IMR-90 (cell line): ENCODE measurements around the gene SLC1A1. TPM values are rescaled to one million over a fixed set of nuclear protein-coding genes. Genes with fewer than 3 reads are reported as not detected.

Experiments used
- ATAC-seq: fragments of 200-7000 bp; cut with Tn5 transposase; 2 replicates; pipeline ENCODE4 v1.9.1; 2020; ENCODE audit warnings: low read depth, mild to moderate bottlenecking, moderate library complexity
- BruUV-seq: library from RNA; stranded (reverse); fragments of 400-500 nt; replicated peaks from 2 replicates; lab custom pipeline; 2021; lab: Mats Ljungman, UMichigan
- CTCF ChIA-PET: fragments of 300-600 bp; formaldehyde crosslinking; extraction: SDS; loops from one replicate; lab custom pipeline; 2021; ENCODE audit warnings: antibody characterized with exemption; lab: Yijun Ruan, JAX
- POLR2A ChIA-PET: fragments of 300-600 bp; sonication (Branson Sonifier 250); formaldehyde crosslinking; loops from one replicate; lab custom pipeline; 2022; ENCODE audit warnings: antibody characterized with exemption; ENCODE audit not compliant: unreplicated experiment; lab: Charles Lee
- DNase-seq: peaks from one replicate; pipeline ENCODE4 v3.0.0; 2013
- H2AFZ ChIP-seq: replicated peaks from 2 replicates; pipeline ENCODE3; 2013; ENCODE audit warnings: low read length, mild to moderate bottlenecking; ENCODE audit not compliant: poor library complexity
- H2AK5ac ChIP-seq: 2 replicates; pipeline ENCODE4 v1.6.1; 2013; ENCODE audit warnings: low read depth, low read length, inconsistent platforms
- H2AK9ac ChIP-seq: replicated peaks from 2 replicates; pipeline ENCODE3; 2013; ENCODE audit warnings: mild to moderate bottlenecking, low read depth, low read length, moderate library complexity; ENCODE audit not compliant: poor library complexity
- H2BK120ac ChIP-seq: 2 replicates; pipeline ENCODE4 v1.6.1; 2013; ENCODE audit warnings: low read depth, low read length, inconsistent platforms
- H2BK15ac ChIP-seq: 3 replicates; pipeline ENCODE4 v1.6.1; 2013; ENCODE audit warnings: low read depth, low read length, inconsistent platforms
- H2BK20ac ChIP-seq: 2 replicates; pipeline ENCODE4 v1.6.1; 2013; ENCODE audit warnings: low read depth, mild to moderate bottlenecking, inconsistent platforms, low read length, moderate library complexity
- H2BK5ac ChIP-seq: 2 replicates; pipeline ENCODE4 v1.6.1; 2013; ENCODE audit warnings: mild to moderate bottlenecking, low read depth, low read length, inconsistent platforms; ENCODE audit not compliant: poor library complexity, severe bottlenecking
- H3K14ac ChIP-seq: replicated peaks from 2 replicates; pipeline ENCODE4 v1.6.1; 2013; ENCODE audit warnings: low read depth, low read length, inconsistent platforms
- H3K18ac ChIP-seq: 2 replicates; pipeline ENCODE4 v1.6.1; 2013; ENCODE audit warnings: low read depth, low read length, control low read depth
- H3K23ac ChIP-seq: 2 replicates; pipeline ENCODE4 v1.6.1; 2013; ENCODE audit warnings: low read depth, low read length, inconsistent platforms
- H3K27ac ChIP-seq: 2 replicates; pipeline ENCODE4 v1.5.1; 2013; ENCODE audit warnings: mild to moderate bottlenecking, control low read depth, low read length; ENCODE audit not compliant: insufficient read depth
- H3K27me3 ChIP-seq: 2 replicates; pipeline ENCODE4 v1.6.1; 2013; ENCODE audit warnings: low read length; ENCODE audit not compliant: control insufficient read depth, insufficient read depth
- H3K36me3 ChIP-seq: 2 replicates; pipeline ENCODE4 v1.6.1; 2013; ENCODE audit warnings: low read length, mixed read lengths; ENCODE audit not compliant: control insufficient read depth, insufficient read depth
- H3K4ac ChIP-seq: 2 replicates; pipeline ENCODE4 v1.6.1; 2013; ENCODE audit warnings: low read depth, low read length, inconsistent platforms
- H3K4me1 ChIP-seq: 2 replicates; pipeline ENCODE4 v1.6.1; 2013; ENCODE audit warnings: low read length, mixed read lengths; ENCODE audit not compliant: control insufficient read depth, insufficient read depth
- H3K4me2 ChIP-seq: 2 replicates; pipeline ENCODE4 v1.6.1; 2013; ENCODE audit warnings: low read depth, mild to moderate bottlenecking, control low read depth, low read length, moderate library complexity
- H3K4me3 ChIP-seq: 2 replicates; pipeline ENCODE4 v1.5.1; 2013; ENCODE audit warnings: low read depth, mild to moderate bottlenecking, control low read depth, low read length, moderate library complexity; ENCODE audit not compliant: insufficient read depth
- H3K56ac ChIP-seq: 2 replicates; pipeline ENCODE4 v1.6.1; 2013; ENCODE audit warnings: low read length, inconsistent platforms; ENCODE audit not compliant: insufficient read depth; ENCODE audit errors: extremely low read depth
- H3K79me1 ChIP-seq, 2 experiments: 2 replicates each; pipeline ENCODE4 v1.6.1; 2013; ENCODE audit warnings: low read length in 2 of 2, inconsistent platforms in 1 of 2, low read depth in 1 of 2
- H3K9ac ChIP-seq: 2 replicates; pipeline ENCODE4 v1.6.1; 2013; ENCODE audit warnings: low read depth, low read length, control low read depth
- H3K9me1 ChIP-seq: 2 replicates; pipeline ENCODE4 v1.6.1; 2013; ENCODE audit warnings: low read length, inconsistent platforms; ENCODE audit not compliant: insufficient read depth
- H3K9me3 ChIP-seq: 2 replicates; pipeline ENCODE4 v1.6.1; 2013; ENCODE audit warnings: low read length; ENCODE audit not compliant: control insufficient read depth, insufficient read depth
- H4K20me1 ChIP-seq: 2 replicates; pipeline ENCODE4 v1.6.1; 2013; ENCODE audit warnings: low read length, inconsistent platforms; ENCODE audit not compliant: insufficient read depth
- H4K5ac ChIP-seq: 2 replicates; pipeline ENCODE4 v1.6.1; 2013; ENCODE audit warnings: mild to moderate bottlenecking, low read depth, low read length, control low read depth
- H4K8ac ChIP-seq, 2 experiments: 2 replicates each; pipeline ENCODE4 v1.6.1; 2013; ENCODE audit warnings: low read depth in 2 of 2, low read length in 2 of 2, control low read depth in 1 of 2, inconsistent platforms in 1 of 2
- H4K91ac ChIP-seq: 2 replicates; pipeline ENCODE4 v1.6.1; 2013; ENCODE audit warnings: low read depth, low read length, inconsistent platforms; ENCODE audit not compliant: insufficient read depth
- BHLHE40 ChIP-seq: fragments of 150-350 bp; IDR thresholded peaks from 2 replicates; pipeline ENCODE4 v1.6.1; 2016; ENCODE audit warnings: mild to moderate bottlenecking, low read depth, low read length
- CEBPB ChIP-seq: IDR thresholded peaks from 2 replicates; pipeline ENCODE4 v1.6.1; 2012; ENCODE audit warnings: low read depth, low read length, improper control_type of control experiment
- MAFK ChIP-seq: IDR thresholded peaks from 2 replicates; pipeline ENCODE4 v1.6.1; 2012; ENCODE audit warnings: low read depth, low read length, improper control_type of control experiment
- POLR2A ChIP-seq: IDR thresholded peaks from 2 replicates; pipeline ENCODE4 v1.6.1; 2012; ENCODE audit warnings: mild to moderate bottlenecking, low read depth, low read length
- SMC3 ChIP-seq: fragments of 150-350 bp; IDR thresholded peaks from 2 replicates; pipeline ENCODE4 v1.6.1; 2016; ENCODE audit warnings: low read depth, mild to moderate bottlenecking, antibody characterized with exemption, low read length, moderate library complexity
- WGBS, 2 experiments: methylation state at CpG; one replicate each; pipeline versions ENCODE4 v1.1.5 to v1.1.7; 2013; ENCODE audit warnings: missing lambda C conversion rate in 2 of 2; ENCODE audit not compliant: insufficient read length in 1 of 2; ENCODE audit errors: extremely low coverage in 2 of 2; 5-methylcytosine and 5-hydroxymethylcytosine counted together
- dilution Hi-C: fragments of 300-500 bp; cut with HindIII; formaldehyde crosslinking; loops from one replicate; pipeline ENCODE4 v1.14.3; 2018; ENCODE audit warnings: low sequenced_read_pairs; ENCODE audit not compliant: unreplicated experiment
- in situ Hi-C: fragments of 300-500 bp; cut with MboI; formaldehyde crosslinking; loops from 3 replicates; pipeline ENCODE4 v1.14.3; 2019; ENCODE audit warnings: low sequenced_read_pairs, inconsistent platforms, mixed read lengths
- intact Hi-C: fragments of 100-400 bp; cut with micrococcal nuclease; formaldehyde crosslinking; loops from 2 replicates; pipeline ENCODE4 v1.10.0; 2022
- polyA plus RNA-seq, 3 experiments: library from polyadenylated mRNA; depleted of rRNA; stranded (reverse); fragments of >200 nt; gene quantifications; 2 replicates each; pipeline ENCODE4 v1.2.3, GENCODE V29; 2012; ENCODE audit warnings: low replicate concordance in 1 of 3
- total RNA-seq: library from RNA; depleted of rRNA; stranded (reverse); fragments of >200 nt; gene quantifications from 2 replicates; pipeline ENCODE4 v1.2.3, GENCODE V29; 2012

Gene SLC1A1
- total and polyA plus RNA-seq, 2 of the 4 experiments (the other 2 are of a cell fraction): 2.2 to 4.1 TPM

DNA sequence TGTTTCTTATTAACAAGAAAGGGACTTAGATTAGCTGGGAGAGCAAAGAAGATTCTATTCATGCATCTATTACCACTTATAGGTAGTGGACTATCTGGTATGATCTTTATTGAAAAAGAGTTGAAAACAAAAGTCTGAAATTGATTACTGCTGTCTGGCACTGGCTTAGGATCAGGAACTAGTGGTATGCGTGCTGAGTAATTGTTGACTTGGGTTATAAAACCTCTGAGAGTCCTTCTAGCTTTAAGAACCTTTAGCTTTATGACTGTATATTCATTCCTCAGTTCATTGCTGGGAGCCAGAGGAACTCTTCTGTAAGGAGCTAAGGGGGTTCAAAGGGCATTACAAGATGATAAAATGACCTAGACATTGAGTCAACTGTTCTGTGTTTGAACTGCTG is 7.6 kb downstream of the SLC1A1 start:
- Histone ChIP-seq H2AK9ac (no peak overlapping the region), H3K18ac (no peak overlapping the region), H2BK20ac (no peak overlapping the region), H3K56ac (no peak overlapping the region), H3K14ac (no peak overlapping the region), H3K4me1 (no peaks in the 10 kb centered on the region), H3K9me1 (no peaks in the 10 kb centered on the region), H2BK5ac (no peak overlapping the region), H4K20me1 (no peaks in the 10 kb centered on the region), H3K4ac (no peak overlapping the region), H2AK5ac (no peak overlapping the region), H3K23ac (no peak overlapping the region), H4K8ac (no peak overlapping the region), H4K91ac (no peak overlapping the region), H3K27ac (no peak overlapping the region), H2AFZ (no peak overlapping the region), H2BK120ac (no peak overlapping the region), H3K9me3 (no peaks in the 10 kb centered on the region), H3K9ac (no peak overlapping the region), H3K27me3 (peaks cover 3% of the 10 kb centered on the region; the same call in 1 of the 2 replicates), H3K4me2 (no peak overlapping the region), H4K5ac (no peak overlapping the region), H3K4me3 (no peak overlapping the region), H3K36me3 (no peaks in the 10 kb centered on the region), H2BK15ac (no peak overlapping the region), H3K79me1 (no peaks in the 10 kb centered on the region)
- dilution Hi-C loops (no loop called here), in situ Hi-C loops (no loop called here), intact Hi-C loops (no loop called here)
- BruUV-seq: no TSS peak
- ChIA-PET POLR2A (no interaction called here), CTCF (interaction anchor here (0.5 kb wide), 1 partner anchor 1388 kb away, joined by 5 read pairs; no protein-coding TSS in a partner anchor)
- no CpG with 5 or more reads among the region's 1 CpG for WGBS, 2 experiments
- peak; percentile 32 for ATAC-seq
- DNase-seq: peak; percentile 39
- no peak for TF ChIP-seq POLR2A
- TF ChIP-seq BHLHE40: no peak
- TF ChIP-seq SMC3: no peak
- TF ChIP-seq MAFK: no peak
- no peak for TF ChIP-seq CEBPB
